Left lobe of liver (tissue), 2 donors: ENCODE data around the gene DROSHA. TPM values are rescaled to one million over a fixed set of nuclear protein-coding genes. Genes with fewer than 3 reads are reported as not detected.

Experiments used
- ATAC-seq: fragments of 200-7000 bp; cut with Tn5 transposase; one replicate; pipeline ENCODE4 v1.9.1; 2020; ENCODE audit warnings: mild to moderate bottlenecking, moderate library complexity
- DNase-seq: peaks from one replicate; pipeline ENCODE4 v3.0.0-alpha.2; 2020; ENCODE audit warnings: low spot score
- total RNA-seq: library from RNA; stranded (reverse); gene quantifications from one replicate; pipeline ENCODE4 v1.2.1, GENCODE V29; 2021
- donor health status: DM: no; HTN: no; CAD: no; lungs with moderate emphysema.
- donor health status: DM: no; HTN: yes; CAD: no.

DROSHA gene
- total RNA-seq, 1 donor from 2014 or later, result 26.3 TPM

DNA sequence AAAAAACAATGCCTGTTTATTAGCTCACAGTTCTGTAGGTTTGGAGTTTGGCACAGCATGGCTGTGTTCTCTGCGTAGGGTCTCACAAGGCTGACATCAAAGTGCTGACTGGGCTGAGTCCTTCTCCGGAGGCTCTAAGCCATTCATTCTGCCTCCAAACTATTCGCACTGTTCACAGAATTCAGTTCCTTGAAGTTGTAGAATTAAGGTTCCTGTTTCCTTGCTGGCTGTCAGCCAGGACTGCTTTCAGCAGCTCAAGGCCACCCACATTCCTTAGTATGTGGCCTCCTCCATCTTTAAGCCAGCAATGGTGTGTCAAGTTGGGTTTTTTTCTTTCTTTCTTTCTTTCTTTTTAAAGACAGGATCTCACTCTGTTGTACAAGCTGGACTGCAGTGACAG is 176.6 kb downstream of the DROSHA start:
- DNase-seq (no peak), ATAC-seq (no peak)

Other genes starting within 250 kb of the DROSHA start
- 8.2 TPM for gene C5orf22, start 208 bp upstream of the DROSHA start, total RNA-seq
- 0.63 TPM for gene PDZD2, start 107.0 kb upstream of the DROSHA start, total RNA-seq